ENCODE results near the gene PFDN4.

- TF ChIP-seq CTCF (IDR thresholded peaks at IDR 0.05; ENCODE audit: poor library complexity, severe bottlenecking) (no peak), EP300 (conservative IDR thresholded peaks at IDR 0.05; ENCODE audit: poor library complexity, severe bottlenecking) (no peak), EZH2 (IDR thresholded peaks at IDR 0.05; ENCODE audit: borderline replicate concordance, insufficient read depth, low read length, poor library complexity, severe bottlenecking) (no peak), SMC3 (conservative IDR thresholded peaks at IDR 0.05; ENCODE audit: poor library complexity) (no peak), RAD21 (conservative IDR thresholded peaks at IDR 0.05) (no peak), POLR2AphosphoS5 (IDR thresholded peaks at IDR 0.05) (no peak), TAF1 (IDR thresholded peaks at IDR 0.05; ENCODE audit: low read depth) (no peak)
These were observed 49.7 kb upstream of the PFDN4 start for GRCh38 chr20:54158226-54158625.

Measured in neural cell (in vitro differentiated cells).